GM23338 (cell line): ENCODE measurements around the gene CA7.

Experiments
- CTCF ChIP-seq, 2 experiments: fragments of 200-600 bp in 1 of 2; sonication (generic) in 1 of 2; conservative IDR thresholded peaks; 2 replicates each; pipeline versions ENCODE4 v1.5.1 to v1.6.1; 2016 to 2017; ENCODE audit warnings: antibody characterized with exemption in 2 of 2, low read depth in 2 of 2, mild to moderate bottlenecking in 2 of 2, moderate library complexity in 1 of 2
- EZH2 ChIP-seq: fragments of 200-600 bp; sonication (generic); IDR thresholded peaks from one replicate; pipeline ENCODE4 v1.8.0; 2017; ENCODE audit warnings: antibody characterized with exemption, mild to moderate bottlenecking, low read depth; ENCODE audit not compliant: unreplicated experiment
- JUNB ChIP-seq: IDR thresholded peaks from one replicate; pipeline ENCODE4 v1.6.1; 2016; ENCODE audit warnings: antibody characterized with exemption; ENCODE audit not compliant: unreplicated experiment
- POLR2AphosphoS5 ChIP-seq: IDR thresholded peaks from 2 replicates; pipeline ENCODE4 v1.6.1; 2016; ENCODE audit warnings: antibody characterized with exemption, low read depth
- REST ChIP-seq: IDR thresholded peaks from one replicate; pipeline ENCODE4 v1.6.1; 2018; ENCODE audit warnings: antibody characterized with exemption; ENCODE audit not compliant: unreplicated experiment

- TF ChIP-seq CTCF (conservative IDR thresholded peaks at IDR 0.05; ENCODE audit: low read depth in 2 of 2) = no peak
- no peak for TF ChIP-seq JUNB
- TF ChIP-seq EZH2 = no peak
- TF ChIP-seq POLR2AphosphoS5 = no peak
- TF ChIP-seq REST = no peak
Observed at GRCh38 chr16:66841366-66841765, 2.8 kb upstream of the CA7 start.
